Epithelial cell of esophagus (primary cell): Measurements from ENCODE around the gene TMEM271.

Experiments
- DNase-seq: peaks from one replicate; pipeline ENCODE4 v3.0.0; 2010; ENCODE audit warnings: low read depth
- H3K4me3 ChIP-seq: 2 replicates; pipeline ENCODE4 v1.5.1; 2011; ENCODE audit warnings: mild to moderate bottlenecking, low read length, control low read depth
- CTCF ChIP-seq: IDR thresholded peaks from 2 replicates; pipeline ENCODE4 v1.5.1; 2011; ENCODE audit warnings: low read depth, mild to moderate bottlenecking, low read length, control low read depth, inconsistent platforms; ENCODE audit not compliant: insufficient read depth; ENCODE audit errors: missing control alignments

The TMEM271 gene

GRCh38 chr4:534101-534575 lies 42.0 kb downstream of the TMEM271 start:
- DNase-seq: no peak
- no peak for TF ChIP-seq CTCF
- H3K4me3 ChIP-seq: no peak overlapping the region

DNA sequence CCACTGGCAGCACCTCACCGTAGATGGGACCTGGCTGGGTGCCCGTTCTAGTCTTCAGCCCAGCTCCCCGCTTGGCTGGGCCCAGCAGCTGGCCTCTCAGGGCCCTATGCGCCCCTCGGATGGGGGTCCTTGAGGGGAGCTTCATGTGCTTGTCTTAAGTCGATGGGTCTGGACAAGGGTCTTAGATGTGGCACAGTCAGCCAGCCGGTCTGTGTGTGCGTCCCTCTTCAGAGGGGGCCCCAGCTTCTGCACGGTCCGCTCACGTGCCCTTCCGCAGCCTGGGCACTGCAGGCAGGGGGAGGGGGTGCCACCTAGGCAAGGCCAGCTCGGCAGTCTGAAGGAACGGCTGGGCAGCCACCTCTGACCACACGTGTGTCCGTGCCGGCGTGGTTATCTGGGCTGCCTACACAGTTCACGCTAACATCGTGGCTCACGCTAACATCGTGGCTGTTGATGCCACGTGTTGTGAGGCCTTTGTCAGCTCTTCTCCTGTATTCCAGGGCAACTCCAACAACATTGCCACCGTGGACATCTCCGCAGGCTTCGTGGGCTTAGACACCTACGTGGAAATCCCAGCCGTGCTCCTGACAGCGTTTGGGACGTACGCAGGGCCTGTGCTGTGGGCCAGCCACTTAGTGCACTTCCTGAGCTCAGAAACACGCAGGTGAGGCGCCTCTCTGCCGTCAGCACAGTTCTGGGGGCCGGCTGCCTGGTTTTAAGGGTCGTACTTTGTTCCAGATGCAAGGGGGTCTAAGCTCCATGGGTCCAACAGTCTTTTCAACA lies 42.6 kb downstream of the TMEM271 start:
- DNase-seq: no peak
- H3K4me3 ChIP-seq: no peak overlapping the region
- TF ChIP-seq CTCF: no peak

GRCh38 chr4:532588-533317 lies 43.3 kb downstream of the TMEM271 start:
- TF ChIP-seq CTCF: no peak
- H3K4me3 ChIP-seq: no peak overlapping the region
- peak; percentile 17 for DNase-seq

GRCh38 chr4:531721-532565 lies 44.2 kb downstream of the TMEM271 start:
- no peak for DNase-seq
- TF ChIP-seq CTCF: no peak
- no peak overlapping the region for H3K4me3 ChIP-seq

- no peak for DNase-seq
- TF ChIP-seq CTCF: no peak
- no peak overlapping the region for H3K4me3 ChIP-seq
Observed at GRCh38 chr4:531076-531475, 45.0 kb downstream of the TMEM271 start.

DNA sequence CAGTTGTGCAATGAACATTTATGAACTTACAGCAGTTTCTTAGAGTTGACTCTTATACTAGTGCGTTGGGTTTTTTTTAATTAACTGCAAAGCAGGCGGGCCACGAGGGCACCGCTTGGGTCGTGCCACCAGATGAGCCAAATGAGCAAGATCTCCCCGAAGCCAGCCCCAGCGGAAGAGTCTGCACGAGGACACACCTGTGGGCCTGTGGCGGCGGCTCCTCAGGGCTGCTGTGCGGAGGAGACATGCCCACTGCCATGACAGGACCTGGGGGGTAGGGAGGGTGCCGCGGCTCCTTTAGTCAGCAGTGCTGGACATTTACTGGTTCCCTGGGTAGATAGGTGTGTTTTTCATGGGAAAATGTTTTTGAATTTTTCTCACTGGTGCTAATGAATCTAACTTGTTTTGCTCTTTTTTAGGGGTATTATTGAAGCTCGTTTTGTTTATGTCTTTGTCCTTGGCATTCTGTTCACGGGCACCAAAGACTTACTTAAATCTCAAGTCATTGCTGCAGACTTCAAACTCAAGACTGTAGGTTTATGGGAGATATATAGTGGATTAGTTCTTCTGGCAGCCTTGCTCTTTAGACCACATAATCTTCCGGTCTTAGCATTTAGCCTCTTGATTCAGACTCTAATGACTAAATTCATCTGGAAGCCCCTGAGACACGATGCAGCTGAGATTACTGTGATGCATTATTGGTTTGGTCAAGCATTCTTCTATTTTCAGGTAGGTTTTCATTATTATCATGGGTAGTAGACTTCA lies 45.9 kb downstream of the TMEM271 start:
- no peak overlapping the region for H3K4me3 ChIP-seq
- DNase-seq: no peak
- TF ChIP-seq CTCF: no peak
